ENCODE results near the gene ATP9A. TPM values are rescaled to one million over a fixed set of nuclear protein-coding genes. Genes with fewer than 3 reads are reported as not detected.

The ATP9A gene
- total and polyA plus RNA-seq, 2 donors (not counting 3 experiments of a cell fraction or from before 2014, with no cell fraction given) = 20.9 to 41.5 TPM

DNA sequence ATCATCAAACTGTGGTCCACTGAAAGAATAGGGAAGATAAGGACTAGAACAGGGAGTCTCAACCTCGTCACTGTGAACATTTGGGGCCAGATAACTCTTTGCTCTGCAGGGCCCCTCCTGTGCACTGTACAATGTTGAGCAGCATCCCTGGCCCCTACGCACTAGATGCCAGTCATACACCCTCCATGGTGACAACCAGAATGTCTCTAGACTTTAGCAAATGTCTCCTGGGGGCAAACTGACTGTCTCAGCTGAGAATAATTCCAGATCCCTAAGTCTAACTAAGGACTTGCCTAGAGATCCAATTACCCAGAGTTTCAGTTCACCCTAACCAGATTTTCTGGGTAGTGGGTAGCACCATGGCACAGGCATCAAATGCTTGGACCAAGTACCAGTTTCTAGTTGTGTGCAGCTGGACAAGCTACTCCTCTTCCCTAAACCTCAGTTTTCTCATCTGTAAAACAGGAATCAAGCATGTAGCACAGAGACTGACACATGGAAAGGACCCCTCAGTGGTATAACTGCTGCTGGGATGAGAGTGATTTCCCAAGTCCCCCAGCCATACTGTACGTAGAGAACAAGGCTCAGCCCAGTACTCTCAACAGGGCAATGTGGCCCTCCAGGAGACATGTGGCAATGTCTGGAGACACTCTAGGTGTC is 138.7 kb downstream of the ATP9A start:
- Histone ChIP-seq H3K4me3 (replicated peaks in 1 of 3; ENCODE audit: insufficient read depth in 1 of 3, low read depth in 1 of 3, low read length in 3 of 3) (no peak overlapping the region), H3K4me1 (ENCODE audit: control insufficient read depth, extremely low read depth, insufficient read depth, low read length) (peaks cover 38% of the 10 kb centered on the region), H3K79me2 (ENCODE audit: control insufficient read depth, insufficient read depth, low read length) (no peaks in the 10 kb centered on the region), H4K20me1 (replicated peaks; ENCODE audit: control insufficient read depth, extremely low read depth, insufficient read depth, low read length) (no peaks in the 10 kb centered on the region), H3K27me3 (ENCODE audit: control insufficient read depth in 2 of 2, insufficient read depth in 2 of 2, low read length in 2 of 2) (no peaks in the 10 kb centered on the region), H3K27ac (ENCODE audit: insufficient read depth, low read depth, low read length) (peak overlapping the region; percentile 99), H3K9me3 (replicated peaks; ENCODE audit: control insufficient read depth, insufficient read depth, low read length) (no peaks in the 10 kb centered on the region), H3K36me3 (ENCODE audit: control insufficient read depth in 2 of 2, extremely low read depth in 1 of 2, insufficient read depth in 2 of 2, low read length in 2 of 2) (peaks cover 0 to 4% of the 10 kb centered on the region in 2 experiments), H2AFZ (ENCODE audit: low read depth, low read length) (no peak overlapping the region), H3K4me2 (ENCODE audit: insufficient read depth, low read length) (peak overlapping the region; percentile 29), H3K9me1 (replicated peaks; ENCODE audit: control insufficient read depth, extremely low read depth, insufficient read depth, low read length) (no peaks in the 10 kb centered on the region), H3K9ac (replicated peaks; ENCODE audit: extremely low read depth, insufficient read depth, low read length) (peak overlapping the region; percentile 62)
- dilution Hi-C loops (cut with MboI; ENCODE audit: extremely low pct_ligation_motif_present, low sequenced_read_pairs) (no loop called here), intact Hi-C loops (cut with micrococcal nuclease) (loop anchor here (2.0 to 5.0 kb wide), 4 partner anchors 123 to 863 kb away; no protein-coding TSS in a partner anchor)
- TSS peak; percentile 55 for BruUV-seq (replicated peaks)
- CTCF ChIA-PET = interaction anchor here (1.6 kb wide), 1 partner anchor 35 kb away, joined by 3 read pairs; no protein-coding TSS in a partner anchor
- POLR2A ChIA-PET = no interaction called here
- no peak for FAIRE-seq
- no peak for DNase-seq (ENCODE audit: low read depth, low spot score)
- TF ChIP-seq EZH2 (IDR thresholded peaks at IDR 0.05; ENCODE audit: borderline replicate concordance, low read depth, low read length, severe bottlenecking) (no peak), JUN (IDR thresholded peaks at IDR 0.05; ENCODE audit: borderline replicate concordance, insufficient read depth, insufficient read length, low read depth) (no peak), CTCF (IDR thresholded peaks at IDR 0.05; ENCODE audit: extremely low read depth in 1 of 2, insufficient read depth in 1 of 2, low read depth in 1 of 2, low read length in 2 of 2) (no peak), POLR2AphosphoS5 (IDR thresholded peaks at IDR 0.05; ENCODE audit: insufficient read depth, low read depth, low read length) (no peak), FOS (IDR thresholded peaks at IDR 0.05; ENCODE audit: borderline replicate concordance, insufficient read depth, low read length) (no peak), GATA2 (IDR thresholded peaks at IDR 0.05; ENCODE audit: insufficient read depth, insufficient read length, low read depth, low read length) (no peak), POLR2A (IDR thresholded peaks at IDR 0.05; ENCODE audit: low read depth, low read length) (no peak), MYC (IDR thresholded peaks at IDR 0.05; ENCODE audit: low read depth, low read length) (no peak)
- TF ChIP-seq, protein P1, sequence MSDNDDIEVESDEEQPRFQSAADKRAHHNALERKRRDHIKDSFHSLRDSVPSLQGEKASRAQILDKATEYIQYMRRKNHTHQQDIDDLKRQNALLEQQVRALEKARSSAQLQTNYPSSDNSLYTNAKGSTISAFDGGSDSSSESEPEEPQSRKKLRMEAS (IDR thresholded peaks at IDR 0.05; ENCODE audit: insufficient read depth, insufficient read length) = no peak
